CD4-positive, alpha-beta T cell treated with Interleukin-21 for 1 hour (primary cell): ENCODE results near the gene HOTAIR.

Experiments used
- DNase-seq: peaks from one replicate; pipeline ENCODE4 v3.0.0-alpha.2; 2020

The HOTAIR gene

DNA sequence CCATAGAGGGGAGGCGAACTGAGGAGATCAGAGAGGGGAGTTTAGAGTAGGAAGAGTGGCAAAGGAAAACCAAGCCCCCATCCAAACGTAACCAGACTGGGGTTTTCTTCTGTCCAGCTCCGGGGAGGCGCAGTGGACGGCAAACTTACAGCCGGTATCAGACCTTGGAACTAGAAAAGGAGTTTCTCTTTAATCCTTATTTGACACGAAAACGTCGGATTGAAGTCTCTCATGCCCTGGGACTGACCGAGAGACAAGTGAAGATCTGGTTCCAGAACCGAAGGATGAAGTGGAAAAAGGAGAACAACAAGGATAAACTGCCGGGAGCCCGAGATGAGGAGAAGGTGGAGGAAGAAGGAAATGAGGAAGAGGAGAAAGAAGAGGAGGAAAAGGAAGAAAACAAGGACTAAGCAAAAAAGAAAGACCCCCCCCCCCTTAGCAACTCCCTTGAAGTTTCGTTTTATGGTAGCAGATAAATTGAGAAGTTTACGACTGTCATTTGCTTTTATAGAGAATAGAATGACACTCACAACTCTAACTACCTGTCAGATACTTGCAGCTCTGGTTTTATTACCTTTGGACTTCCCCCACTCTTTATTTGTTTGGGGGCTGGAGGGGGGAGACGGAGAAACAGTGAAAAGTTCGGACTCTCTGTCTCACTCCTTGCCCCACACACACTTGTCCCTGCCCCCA, 36.4 kb upstream of the HOTAIR start:
- no peak for DNase-seq

DNA sequence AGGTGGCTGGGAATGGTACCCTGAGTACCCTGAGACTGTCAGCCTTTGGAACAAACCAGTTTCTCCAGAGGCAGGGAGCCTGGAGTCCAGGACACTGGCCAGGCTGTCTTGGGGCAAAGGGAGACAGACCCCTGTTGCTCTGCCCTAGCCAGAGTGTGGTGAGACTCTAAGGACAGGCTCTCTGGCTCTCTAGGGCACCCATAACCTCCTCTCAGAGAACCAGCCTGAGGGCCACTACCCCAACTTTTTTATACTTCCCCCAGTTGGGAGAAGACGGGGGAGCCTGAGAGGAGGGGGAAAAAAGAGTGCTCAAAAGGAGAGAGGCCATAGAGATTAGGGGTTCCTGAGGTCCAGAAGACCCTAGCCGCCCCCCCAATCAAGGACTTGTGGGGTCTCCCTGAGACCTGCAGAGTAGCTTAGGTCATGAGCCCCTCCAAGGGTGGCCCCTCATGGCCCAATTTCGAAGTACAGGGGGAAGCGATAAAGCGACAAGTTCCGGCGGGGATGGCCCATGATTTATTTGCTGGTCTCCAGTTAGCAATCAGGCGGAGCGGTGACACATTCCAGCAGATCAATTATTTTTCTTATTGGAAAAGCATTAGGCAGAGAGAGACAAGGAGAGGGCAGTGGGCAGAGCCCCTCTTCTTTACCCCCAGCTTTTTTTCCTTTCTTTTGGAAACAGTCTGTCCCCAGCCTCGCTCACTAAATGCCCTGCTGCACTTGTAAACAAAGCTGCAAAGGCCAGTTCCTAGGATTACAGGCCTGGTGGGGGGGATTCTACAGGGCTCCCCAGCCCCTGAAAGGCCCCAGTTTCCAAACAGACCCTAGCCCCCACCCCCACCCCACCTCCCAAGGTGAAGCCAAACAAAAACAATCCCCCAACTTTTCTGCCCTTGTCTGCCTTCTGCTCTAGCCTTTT, 35.6 kb upstream of the HOTAIR start:
- no peak for DNase-seq

DNA sequence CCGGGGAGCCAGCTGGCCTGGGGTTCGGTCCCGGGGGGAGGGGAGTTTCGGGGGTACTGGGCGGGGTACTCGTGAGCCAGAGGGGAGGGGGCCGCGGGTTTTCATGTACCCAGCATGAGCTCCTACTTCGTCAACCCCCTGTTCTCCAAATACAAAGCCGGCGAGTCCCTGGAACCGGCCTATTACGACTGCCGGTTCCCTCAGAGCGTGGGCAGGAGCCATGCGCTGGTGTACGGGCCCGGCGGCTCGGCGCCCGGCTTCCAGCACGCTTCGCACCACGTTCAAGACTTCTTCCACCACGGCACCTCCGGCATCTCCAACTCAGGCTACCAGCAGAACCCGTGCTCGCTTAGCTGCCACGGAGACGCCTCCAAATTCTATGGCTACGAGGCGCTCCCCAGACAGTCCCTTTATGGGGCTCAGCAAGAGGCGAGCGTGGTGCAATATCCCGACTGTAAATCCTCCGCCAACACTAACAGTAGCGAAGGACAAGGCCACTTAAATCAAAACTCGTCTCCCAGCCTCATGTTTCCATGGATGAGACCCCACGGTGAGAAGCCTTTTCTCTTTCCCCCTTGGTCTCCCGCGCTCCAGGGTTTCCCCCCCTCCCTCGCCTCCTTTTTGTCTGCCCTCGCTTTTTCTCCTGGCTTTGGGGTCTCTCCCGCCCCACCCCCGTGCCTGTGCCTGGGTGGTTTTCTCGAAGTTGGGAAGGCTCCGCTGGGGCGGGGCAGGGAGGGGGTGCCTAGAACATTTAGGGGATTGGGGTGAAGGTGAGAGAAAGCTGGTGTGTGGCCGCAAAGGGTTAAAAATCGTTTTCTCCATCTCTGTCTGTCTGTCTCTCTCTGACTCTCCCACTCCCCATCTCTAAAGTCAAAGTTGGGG, 34.7 kb upstream of the HOTAIR start:
- no peak for DNase-seq

DNA sequence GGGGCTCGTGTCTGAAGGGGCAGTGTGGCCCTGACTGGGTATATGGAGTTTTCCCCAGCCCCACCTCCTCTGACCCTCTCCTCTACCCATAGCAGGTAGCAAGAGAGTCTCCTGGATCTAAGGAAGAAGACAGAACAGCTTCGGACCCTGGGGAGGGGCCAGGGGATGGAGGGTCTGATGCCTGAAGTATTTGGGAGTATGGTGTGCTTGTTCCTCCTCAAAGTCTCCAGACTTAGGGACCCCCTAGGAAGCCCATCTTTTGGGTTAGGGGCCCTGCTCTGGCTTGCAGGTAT, 33.5 kb upstream of the HOTAIR start:
- DNase-seq = no peak

DNA sequence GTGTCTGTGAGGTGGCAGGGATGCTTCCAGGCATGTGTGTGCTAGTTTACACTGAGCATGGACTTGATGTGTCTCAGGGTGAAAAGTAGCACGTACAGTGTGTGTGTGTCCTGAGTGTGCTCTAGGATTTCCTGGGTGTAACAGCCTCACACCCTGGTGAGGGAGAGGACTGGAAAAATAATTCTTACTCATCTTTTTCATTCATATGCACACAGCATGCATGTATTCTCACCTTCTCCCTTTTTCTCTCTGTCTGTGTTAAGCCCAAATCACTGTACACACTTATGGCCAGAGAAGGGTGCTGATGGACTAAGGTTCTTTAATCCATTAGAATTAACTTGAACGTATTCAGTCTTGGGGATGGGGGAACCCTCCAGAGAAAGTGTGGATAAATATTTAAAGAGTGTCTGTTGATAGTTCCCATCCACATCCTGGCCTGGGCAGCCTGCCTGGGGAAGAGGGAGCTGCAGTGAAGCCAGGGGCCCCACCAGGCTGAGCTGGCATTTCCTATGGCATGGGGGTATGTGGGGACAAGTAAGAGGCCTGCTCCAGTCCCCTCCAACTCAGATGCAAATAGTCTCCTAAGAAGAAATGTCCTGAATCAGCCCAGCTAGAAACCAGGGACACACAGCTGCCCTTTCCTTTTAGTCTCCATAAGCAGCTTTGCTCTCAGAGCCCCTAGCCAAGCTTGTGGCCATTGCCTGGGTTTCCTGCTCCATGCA, 32.9 kb upstream of the HOTAIR start:
- no peak for DNase-seq

DNA sequence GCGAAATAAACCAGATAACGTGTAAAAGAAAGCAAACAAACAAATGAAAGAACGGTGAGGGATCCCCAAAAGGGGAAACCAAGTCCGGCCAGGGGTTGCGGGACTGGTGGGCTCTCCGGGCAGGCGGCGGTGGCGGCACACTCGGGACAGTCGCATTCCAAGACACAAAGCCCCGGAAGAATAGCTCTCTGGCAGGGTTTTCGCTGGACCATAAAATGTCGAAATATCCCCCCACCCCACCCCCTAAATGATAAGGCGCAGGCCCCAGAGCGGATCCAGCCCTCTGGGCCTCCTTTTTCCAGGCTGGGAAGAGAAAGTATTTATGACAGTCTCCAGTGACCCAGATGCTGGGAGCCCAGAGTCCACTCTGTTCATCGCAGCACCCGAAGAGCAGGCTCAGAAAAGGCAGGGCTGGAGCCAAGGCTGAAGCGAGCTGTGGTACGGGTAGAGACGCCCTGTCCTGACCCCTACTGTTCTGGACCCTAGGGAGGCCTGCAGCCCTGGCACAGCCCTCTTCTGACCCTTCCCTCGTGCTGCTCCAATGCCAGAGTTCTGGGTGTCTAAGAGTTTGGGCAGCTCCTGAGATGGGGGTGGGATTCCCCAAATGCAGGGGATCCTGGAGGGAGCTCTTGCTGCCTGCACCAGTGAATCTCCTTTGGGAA, 31.9 kb upstream of the HOTAIR start:
- DNase-seq = no peak

DNA sequence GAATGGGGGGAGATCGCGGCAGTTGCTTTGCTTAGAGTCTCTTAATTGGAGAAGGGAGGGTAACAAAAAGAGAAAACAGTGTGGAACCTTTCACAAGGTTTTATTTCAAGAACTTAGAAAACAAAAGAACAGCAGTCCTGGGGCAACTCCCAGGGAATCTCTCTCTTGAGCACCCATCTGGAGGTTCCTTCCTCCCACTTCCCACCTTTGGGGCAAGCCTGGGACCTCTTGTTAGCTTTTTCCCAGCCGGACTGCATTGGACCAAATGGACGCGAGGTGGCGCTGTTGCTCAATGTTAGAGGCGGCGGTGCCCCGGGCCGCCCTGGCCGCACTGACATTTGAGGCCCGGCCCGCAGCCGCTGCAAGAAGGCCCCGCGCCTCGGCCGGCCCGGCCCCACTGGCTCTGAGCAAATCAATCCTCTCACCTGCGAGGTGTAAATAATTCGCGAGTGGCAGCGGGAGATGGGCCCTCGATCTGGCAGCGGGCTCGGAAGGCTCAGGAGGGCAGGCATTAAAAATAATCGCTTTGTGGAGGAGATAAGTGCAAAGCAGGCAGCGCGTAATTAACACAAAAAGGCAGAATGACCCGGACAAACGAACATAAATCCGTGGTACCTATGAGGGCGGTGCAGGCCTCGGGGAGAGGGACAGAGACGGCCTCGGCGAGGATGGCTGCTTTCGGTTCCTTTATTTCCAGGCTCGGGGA, 31.3 kb upstream of the HOTAIR start:
- DNase-seq = peak; percentile 84

DNA sequence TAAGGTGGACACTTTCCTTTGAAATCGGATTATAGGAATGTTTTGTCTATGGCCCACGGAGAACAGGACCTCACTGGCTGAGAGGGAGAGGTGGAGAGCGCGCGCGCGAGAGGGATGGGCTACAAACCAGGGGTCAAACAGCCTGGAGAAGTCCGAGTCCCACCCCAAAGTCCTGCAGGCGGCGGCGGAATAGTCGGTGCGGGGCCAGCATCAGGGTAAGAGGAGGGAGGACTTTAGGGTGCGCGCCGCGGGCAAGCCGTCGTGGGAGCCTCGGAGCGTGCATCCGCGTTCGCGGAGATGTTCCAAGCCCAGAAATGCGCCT, 30.7 kb upstream of the HOTAIR start:
- DNase-seq = no peak

DNA sequence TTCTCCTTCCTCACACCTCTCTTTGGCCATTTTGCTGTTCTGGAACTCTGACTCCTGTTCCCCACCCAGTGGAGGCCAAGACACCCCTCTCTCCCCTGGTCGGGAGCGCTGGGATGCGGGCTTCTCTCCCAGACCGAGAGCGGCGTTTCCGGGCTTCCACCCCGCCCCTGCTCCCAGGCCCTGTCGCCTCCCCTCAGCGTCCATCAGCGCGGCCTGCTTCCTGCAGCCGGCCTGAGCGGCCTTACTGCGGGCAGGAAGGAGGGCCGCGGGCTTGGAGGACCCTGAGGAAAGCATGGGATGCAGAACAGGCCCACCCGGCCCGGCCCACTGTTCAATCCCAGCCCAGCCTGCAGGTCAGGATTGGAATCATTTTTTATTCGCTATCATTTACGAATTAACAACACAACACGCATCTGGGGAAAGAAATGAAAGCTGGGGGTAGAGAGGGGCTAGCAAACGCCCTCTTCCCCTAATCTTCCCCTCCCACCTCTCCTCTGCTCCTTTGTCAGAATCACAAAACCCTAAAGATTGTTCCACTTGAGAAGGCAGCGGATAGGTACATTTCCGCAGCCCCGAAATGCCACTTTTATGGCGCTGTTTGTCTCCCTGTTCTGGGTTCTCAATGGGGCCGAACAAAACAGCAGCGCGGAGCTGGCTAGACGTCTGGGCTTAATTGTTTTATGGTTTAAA, 30.2 kb upstream of the HOTAIR start:
- no peak for DNase-seq

DNA sequence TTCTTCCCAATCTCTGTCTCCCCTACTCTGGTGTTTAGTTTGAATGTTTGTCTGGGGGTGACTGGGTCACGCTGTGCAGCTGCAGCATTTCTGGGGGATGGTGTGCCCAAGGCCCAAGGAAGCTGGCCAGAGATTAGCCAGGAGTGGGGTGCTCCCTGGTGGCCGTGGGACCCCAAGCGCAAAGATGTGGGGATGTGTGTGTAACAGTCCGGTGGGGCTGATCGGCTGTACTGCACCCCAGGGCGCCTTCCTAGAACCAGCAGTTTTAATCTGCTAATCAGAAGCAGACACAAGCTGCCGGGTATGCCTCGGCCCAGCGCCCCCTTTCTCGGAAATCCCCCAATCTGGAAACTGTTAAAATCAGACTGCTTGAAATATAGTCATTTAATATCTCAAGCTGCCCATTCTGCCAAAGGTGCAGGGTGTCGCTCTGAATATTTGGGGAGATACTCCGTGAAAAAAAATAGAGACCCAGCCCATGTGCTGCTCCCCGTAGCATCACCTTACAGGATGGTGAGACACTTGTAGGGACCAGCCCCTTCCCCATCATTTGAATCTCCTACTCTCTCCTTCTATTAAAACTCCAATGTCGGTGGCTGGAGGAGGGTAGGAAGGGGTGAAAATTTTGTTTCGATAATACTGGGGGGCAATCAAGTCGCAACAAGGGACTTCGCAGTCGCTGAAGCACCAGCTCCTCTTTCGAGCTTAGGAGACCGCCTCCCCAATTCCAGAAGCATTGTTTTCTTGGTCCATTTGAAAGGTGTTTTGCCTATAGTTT, 29.5 kb upstream of the HOTAIR start:
- DNase-seq = no peak

DNA sequence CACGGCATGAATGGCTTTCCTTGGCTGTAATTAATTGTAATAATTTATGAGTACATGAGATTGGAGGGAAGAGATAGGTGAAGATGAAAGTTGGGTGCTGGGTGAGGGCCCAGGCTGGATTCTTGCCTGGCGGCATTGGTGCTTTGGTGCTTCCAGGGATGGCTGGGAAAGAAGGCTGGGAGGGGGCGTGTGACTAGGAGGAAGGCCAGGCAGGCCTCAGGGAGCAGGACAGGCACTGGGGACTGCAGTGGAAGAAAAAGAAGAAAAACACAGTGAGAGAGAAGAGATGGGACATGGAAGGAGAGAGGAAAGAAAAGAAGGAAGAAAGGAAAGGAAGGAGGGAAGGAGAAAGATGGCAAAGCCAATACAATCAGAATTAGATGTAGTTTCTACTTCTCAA, 28.9 kb upstream of the HOTAIR start:
- no peak for DNase-seq

DNA sequence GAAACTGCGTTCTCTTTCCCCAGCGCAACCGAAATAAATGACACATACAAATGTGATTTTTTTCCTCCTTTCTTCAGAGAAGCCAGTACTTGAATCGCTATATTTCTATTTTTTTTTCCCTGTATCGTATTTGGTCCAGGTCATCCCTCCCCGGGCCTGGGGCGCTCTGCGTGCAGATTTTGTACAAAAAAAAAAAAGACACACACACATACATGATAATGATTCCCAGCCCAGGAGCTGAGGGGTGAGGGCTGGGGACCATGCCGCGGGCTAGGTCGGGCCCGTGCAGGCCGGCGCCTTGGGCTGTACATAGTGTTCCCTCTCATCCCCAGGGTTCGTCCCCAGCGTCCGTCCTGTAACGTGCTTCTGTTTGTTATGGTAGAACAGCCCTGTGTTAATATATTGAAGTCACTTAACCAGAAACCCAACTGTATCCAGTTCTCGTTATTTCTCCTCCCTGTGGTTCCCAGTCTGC, 28.2 kb upstream of the HOTAIR start:
- DNase-seq = no peak

DNA sequence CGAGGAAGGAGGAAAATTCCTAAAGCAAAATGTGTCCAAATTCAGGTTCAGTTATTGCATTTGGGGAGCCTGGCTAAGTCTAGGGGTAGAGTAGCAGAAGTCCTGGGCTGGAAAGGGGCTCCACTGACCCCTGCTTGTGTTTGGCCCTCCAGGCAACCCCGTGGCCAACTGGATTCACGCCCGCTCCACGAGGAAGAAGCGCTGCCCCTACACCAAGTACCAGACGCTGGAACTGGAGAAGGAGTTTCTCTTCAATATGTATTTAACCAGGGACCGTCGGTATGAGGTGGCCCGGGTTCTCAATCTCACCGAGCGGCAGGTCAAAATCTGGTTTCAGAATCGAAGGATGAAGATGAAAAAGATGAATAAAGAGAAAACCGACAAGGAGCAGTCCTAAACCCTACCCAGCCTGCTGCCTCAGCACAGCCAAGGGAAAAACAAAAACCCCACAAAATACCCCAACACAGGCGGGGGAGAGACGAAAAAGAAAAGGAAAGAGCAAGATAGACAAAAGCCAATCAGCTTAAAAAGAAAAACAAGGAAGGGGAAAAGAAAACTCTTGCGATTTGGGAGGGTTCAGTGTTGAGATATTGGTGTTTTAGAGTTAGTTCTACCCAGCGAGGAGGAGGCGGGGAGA, 27.6 kb upstream of the HOTAIR start:
- DNase-seq = no peak

DNA sequence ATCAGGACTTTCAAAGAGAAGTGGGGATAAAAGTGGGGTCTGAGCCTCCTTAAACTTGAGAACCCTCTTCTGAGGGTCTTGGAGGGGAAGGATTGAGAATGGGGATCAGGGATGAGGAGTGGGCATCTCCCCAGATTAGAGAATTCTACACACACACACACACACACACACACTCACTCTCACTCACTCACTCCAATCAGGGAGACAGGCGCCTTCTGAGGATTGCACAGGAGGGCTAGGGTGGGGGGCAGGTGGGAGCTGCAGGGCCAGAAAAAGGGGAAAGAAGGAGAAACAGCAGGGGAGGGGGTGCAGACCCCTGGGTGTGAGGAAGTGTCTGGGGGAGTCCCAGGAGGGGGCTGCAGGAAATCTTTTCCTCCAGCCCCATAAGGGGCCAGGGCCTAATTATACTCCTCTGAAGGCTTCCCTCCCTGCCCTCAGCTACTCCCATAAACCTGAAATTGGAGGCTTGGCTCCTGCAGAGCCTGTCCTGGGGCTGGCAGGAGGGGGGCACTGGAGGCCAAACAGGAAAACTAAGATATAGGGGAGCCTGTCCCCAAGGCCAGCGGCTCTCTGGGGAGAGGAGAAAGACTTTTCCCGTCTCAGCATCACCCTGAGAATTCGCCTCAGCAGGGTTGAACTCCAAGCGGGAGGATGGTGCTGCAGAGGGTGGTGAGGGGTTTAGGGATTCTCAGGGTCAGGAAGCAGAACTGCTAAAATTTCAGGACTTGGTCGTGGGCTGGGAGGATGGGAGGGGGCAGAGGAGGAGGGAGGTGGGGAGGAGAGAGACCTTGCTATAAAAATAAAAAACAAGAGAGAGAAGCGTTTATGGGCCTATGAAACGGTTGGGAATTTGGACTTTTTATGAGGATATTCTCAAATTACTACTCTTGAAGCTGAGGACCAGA, 26.8 kb upstream of the HOTAIR start:
- no peak for DNase-seq

DNA sequence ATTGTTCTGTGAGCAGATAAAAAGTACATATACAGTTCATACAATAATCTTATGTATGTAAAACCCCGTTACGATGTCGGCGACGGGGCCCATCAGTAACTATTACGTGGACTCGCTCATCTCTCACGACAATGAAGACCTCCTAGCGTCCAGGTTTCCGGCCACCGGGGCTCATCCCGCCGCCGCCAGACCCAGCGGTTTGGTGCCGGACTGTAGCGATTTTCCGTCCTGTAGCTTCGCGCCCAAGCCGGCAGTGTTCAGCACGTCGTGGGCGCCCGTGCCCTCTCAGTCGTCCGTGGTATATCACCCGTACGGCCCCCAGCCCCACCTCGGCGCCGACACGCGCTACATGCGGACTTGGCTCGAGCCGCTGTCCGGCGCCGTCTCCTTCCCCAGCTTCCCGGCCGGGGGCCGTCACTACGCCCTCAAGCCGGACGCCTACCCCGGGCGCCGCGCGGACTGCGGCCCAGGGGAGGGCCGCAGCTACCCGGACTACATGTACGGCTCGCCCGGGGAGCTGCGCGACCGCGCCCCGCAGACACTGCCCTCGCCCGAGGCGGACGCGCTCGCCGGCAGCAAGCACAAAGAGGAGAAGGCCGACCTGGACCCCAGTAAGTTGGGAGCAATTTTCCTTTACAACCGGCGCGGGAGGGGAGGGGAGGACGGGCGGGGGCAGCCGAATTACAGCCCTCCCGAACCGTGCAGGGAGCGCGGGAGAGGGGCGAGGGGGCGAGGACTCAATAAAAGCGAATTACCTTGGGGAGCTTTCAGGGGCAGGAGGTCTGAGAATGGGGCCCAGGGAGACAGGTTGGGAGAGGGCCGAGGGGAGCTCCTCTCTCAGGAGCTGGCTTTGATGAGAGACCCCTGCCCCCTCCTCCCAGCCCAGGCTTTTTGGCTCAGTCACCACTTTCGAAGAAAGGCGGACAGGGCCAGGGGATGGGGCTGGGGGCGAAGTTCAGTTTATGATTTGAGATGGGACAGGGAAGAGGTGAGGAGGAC, 25.7 kb upstream of the HOTAIR start, which contains the start of gene HOXC9:
Gene HOXC9, plus strand, starts transcription at position 46 of the 999 bp plus-strand sequence. Its CDS starts 28 bp downstream, at position 74.
- DNase-seq = no peak

DNA sequence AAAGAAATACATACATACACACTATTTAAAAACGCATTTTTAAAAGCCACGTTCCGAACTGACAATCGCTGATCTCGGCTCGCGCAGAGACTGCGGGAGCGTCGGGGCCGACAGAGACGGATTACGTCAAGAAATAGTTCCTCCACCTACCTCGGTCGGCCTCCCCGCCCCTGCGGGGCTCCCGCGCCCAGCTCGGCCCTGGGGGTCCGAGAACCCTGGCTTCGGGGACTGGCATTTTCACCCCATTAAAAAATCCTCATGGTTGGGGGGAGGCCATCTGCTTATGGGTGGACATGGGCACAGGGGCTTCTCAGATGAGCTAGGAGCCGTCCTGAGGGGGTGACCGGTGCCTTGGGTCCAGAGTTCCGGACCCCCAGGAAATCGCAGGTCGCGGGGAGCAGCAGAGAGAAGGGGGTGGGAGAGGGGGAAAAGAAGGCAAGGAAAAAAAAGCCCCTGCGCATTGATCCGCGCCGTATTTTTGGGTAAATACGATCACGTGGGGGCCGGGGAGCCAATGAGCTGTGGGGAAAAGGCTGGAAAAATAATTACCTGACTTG, 24.9 kb upstream of the HOTAIR start:
- no peak for DNase-seq

DNA sequence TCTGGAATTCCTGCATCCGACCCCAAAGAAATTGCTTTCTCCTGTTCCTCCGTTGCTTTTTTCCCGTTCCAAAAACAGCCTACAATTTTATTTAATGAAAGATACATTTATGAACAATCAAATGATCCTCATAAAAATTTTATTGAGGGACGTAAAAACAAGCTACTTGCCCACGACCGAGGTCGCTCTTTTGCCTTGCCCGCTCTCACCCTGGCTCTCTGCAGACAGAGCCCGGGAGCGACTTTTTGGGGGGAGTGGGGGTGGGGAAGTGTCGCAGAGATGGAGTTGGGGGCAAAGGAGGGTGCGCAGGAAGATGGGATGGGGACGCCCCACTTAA, 24.1 kb upstream of the HOTAIR start:
- no peak for DNase-seq
